PC-9 (cell line): Measurements from ENCODE around the gene DTNBP1. TPM values are rescaled to one million over a fixed set of nuclear protein-coding genes. Genes with fewer than 3 reads are reported as not detected.

ENCODE experiments used
- BruUV-seq: library from RNA; stranded (reverse); fragments of 400-500 nt; replicated peaks from 2 replicates; lab custom pipeline; 2021; lab: Mats Ljungman, UMichigan
- CTCF ChIA-PET: fragments of 300-600 bp; sonication (Branson Sonifier 250); formaldehyde crosslinking; loops from one replicate; lab custom pipeline; 2022; ENCODE audit warnings: antibody characterized with exemption; lab: Charles Lee
- POLR2A ChIA-PET: fragments of 300-600 bp; sonication (Branson Sonifier 250); formaldehyde crosslinking; loops from one replicate; lab custom pipeline; 2022; ENCODE audit warnings: antibody characterized with exemption; ENCODE audit not compliant: unreplicated experiment; lab: Charles Lee
- DNase-seq, 2 experiments: peaks; one replicate each; pipeline versions ENCODE4 v3.0.0 to v3.0.0-alpha.2; 2015 to 2022; ENCODE audit warnings: mixed read lengths in 1 of 2
- H2AFZ ChIP-seq: fragments of 200-600 bp; sonication (generic); 2 replicates; pipeline ENCODE4 v1.8.1; 2017; ENCODE audit warnings: antibody characterized with exemption
- H3F3A ChIP-seq: fragments of 200-600 bp; sonication (generic); 2 replicates; pipeline ENCODE4 v1.8.1; 2017; ENCODE audit warnings: antibody characterized with exemption, mild to moderate bottlenecking, low read depth; ENCODE audit not compliant: insufficient read depth
- H3K27ac ChIP-seq: fragments of 200-600 bp; sonication (generic); 2 replicates; pipeline ENCODE4 v1.6.1; 2016; ENCODE audit warnings: mixed run types
- H3K27me3 ChIP-seq: fragments of 200-600 bp; sonication (generic); 2 replicates; pipeline ENCODE4 v1.6.1; 2016; ENCODE audit warnings: low read depth, mixed run types; ENCODE audit not compliant: insufficient read depth
- H3K36me3 ChIP-seq: fragments of 200-600 bp; sonication (generic); 2 replicates; pipeline ENCODE4 v1.6.1; 2016; ENCODE audit warnings: low read depth, mixed run types
- H3K4me1 ChIP-seq: fragments of 200-600 bp; sonication (generic); replicated peaks from 2 replicates; pipeline ENCODE4 v1.6.1; 2016; ENCODE audit warnings: mixed run types; ENCODE audit not compliant: insufficient read depth
- H3K4me2 ChIP-seq: fragments of 200-600 bp; sonication (generic); 2 replicates; pipeline ENCODE4 v1.6.1; 2017; ENCODE audit warnings: mixed run types
- H3K4me3 ChIP-seq: fragments of 200-600 bp; sonication (generic); 2 replicates; pipeline ENCODE4 v1.6.1; 2016; ENCODE audit warnings: mixed run types
- H3K79me2 ChIP-seq: fragments of 200-600 bp; sonication (generic); 2 replicates; pipeline ENCODE4 v1.6.1; 2017; ENCODE audit warnings: low read depth, mixed run types
- H3K9me2 ChIP-seq: fragments of 200-600 bp; sonication (generic); 2 replicates; pipeline ENCODE4 v1.8.1; 2017; ENCODE audit warnings: mild to moderate bottlenecking; ENCODE audit not compliant: insufficient read depth
- H3K9me3 ChIP-seq: fragments of 200-600 bp; sonication (generic); 2 replicates; pipeline ENCODE4 v1.8.1; 2016; ENCODE audit warnings: low read depth; ENCODE audit not compliant: insufficient read depth
- H4K20me1 ChIP-seq: fragments of 200-600 bp; sonication (generic); 2 replicates; pipeline ENCODE4 v1.8.1; 2017; ENCODE audit not compliant: insufficient read depth
- CTCF ChIP-seq: fragments of 200-600 bp; sonication (generic); conservative IDR thresholded peaks from 2 replicates; pipeline ENCODE4 v1.6.1; 2017; ENCODE audit warnings: mixed run types, antibody characterized with exemption, mild to moderate bottlenecking, moderate library complexity
- EZH2 ChIP-seq: fragments of 200-600 bp; sonication (generic); IDR thresholded peaks from 2 replicates; pipeline ENCODE4 v1.8.0; 2017; ENCODE audit warnings: antibody characterized with exemption, low read depth
- intact Hi-C: fragments of 100-400 bp; cut with micrococcal nuclease; formaldehyde crosslinking; loops from one replicate; pipeline ENCODE4 v1.10.0; 2022; ENCODE audit not compliant: unreplicated experiment
- total RNA-seq: library from RNA; stranded (reverse); gene quantifications from 2 replicates; pipeline ENCODE4 v1.2.3, GENCODE V29; 2021

DTNBP1 gene
- total RNA-seq, 1 experiment from 2014 or later = 9.1 TPM

- Histone ChIP-seq H3K9me3 (0 out of 2 replicates have a peak, but pooled peaks cover 4% of the 10 kb centered on the region), H2AFZ (no peak overlapping the region), H3F3A (no peaks in the 10 kb centered on the region), H4K20me1 (no peaks in the 10 kb centered on the region), H3K4me1 (no peaks in the 10 kb centered on the region), H3K27me3 (peaks cover 78% of the 10 kb centered on the region), H3K4me2 (no peak overlapping the region), H3K9me2 (no peaks in the 10 kb centered on the region), H3K36me3 (no peaks in the 10 kb centered on the region), H3K27ac (no peak overlapping the region), H3K79me2 (no peaks in the 10 kb centered on the region), H3K4me3 (no peak overlapping the region)
- BruUV-seq = no TSS peak
- intact Hi-C loops = no loop called here
- POLR2A ChIA-PET = no interaction called here
- CTCF ChIA-PET = no interaction called here
- no peak for DNase-seq
- no peak for TF ChIP-seq CTCF
- TF ChIP-seq EZH2 = no peak
These were observed 12.0 kb upstream of the DTNBP1 start for GRCh38 chr6:15674690-15675386.

- ChIA-PET CTCF (no interaction called here), POLR2A (no interaction called here)
- H3K4me2 ChIP-seq = no peak overlapping the region
- H3K27me3 ChIP-seq = peaks cover 77% of the 10 kb centered on the region
- TF ChIP-seq EZH2 = no peak
- H3K4me1 ChIP-seq = no peaks in the 10 kb centered on the region
- no peaks in the 10 kb centered on the region for H3F3A ChIP-seq
- H4K20me1 ChIP-seq = no peaks in the 10 kb centered on the region
- no peak for DNase-seq
- BruUV-seq = no TSS peak
- H3K79me2 ChIP-seq = no peaks in the 10 kb centered on the region
- no peak overlapping the region for H2AFZ ChIP-seq
- H3K36me3 ChIP-seq = no peaks in the 10 kb centered on the region
- no peaks in the 10 kb centered on the region for H3K9me2 ChIP-seq
- H3K4me3 ChIP-seq = no peak overlapping the region
- H3K9me3 ChIP-seq = 0 out of 2 replicates have a peak, but pooled peaks cover 4% of the 10 kb centered on the region
- intact Hi-C loops = no loop called here
- H3K27ac ChIP-seq = no peak overlapping the region
These were observed 10.8 kb upstream of the DTNBP1 start for GRCh38 chr6:15673666-15674065.

GRCh38 chr6:15672818-15673217, 10.0 kb upstream of the DTNBP1 start:
- H3K79me2 ChIP-seq = no peaks in the 10 kb centered on the region
- H3K4me1 ChIP-seq = no peaks in the 10 kb centered on the region
- H3K27me3 ChIP-seq = peaks cover 73% of the 10 kb centered on the region
- H4K20me1 ChIP-seq = no peaks in the 10 kb centered on the region
- POLR2A ChIA-PET = no interaction called here
- no peak overlapping the region for H3K4me2 ChIP-seq
- no peak overlapping the region for H3K27ac ChIP-seq
- CTCF ChIA-PET = no interaction called here
- no TSS peak for BruUV-seq
- H3K9me2 ChIP-seq = no peaks in the 10 kb centered on the region
- 0 out of 2 replicates have a peak, but pooled peaks cover 4% of the 10 kb centered on the region for H3K9me3 ChIP-seq
- intact Hi-C loops = no loop called here
- H3K36me3 ChIP-seq = no peaks in the 10 kb centered on the region
- DNase-seq = no peak
- no peak overlapping the region for H3K4me3 ChIP-seq
- no peak overlapping the region for H2AFZ ChIP-seq
- no peaks in the 10 kb centered on the region for H3F3A ChIP-seq
- no peak for TF ChIP-seq CTCF
- TF ChIP-seq EZH2 = no peak
